Neural cell (in vitro differentiated cells): ENCODE data around the gene PAQR9.

Experiments
- CTCF ChIP-seq: fragments of 450-650 bp; IDR thresholded peaks from 2 replicates; pipeline ENCODE4 v1.5.1; 2014; ENCODE audit warnings: antibody characterized with exemption, mild to moderate bottlenecking, moderate library complexity; ENCODE audit not compliant: poor library complexity, severe bottlenecking
- EP300 ChIP-seq: fragments of 450-650 bp; conservative IDR thresholded peaks from 2 replicates; pipeline ENCODE4 v1.6.1; 2014; ENCODE audit warnings: antibody characterized with exemption, mild to moderate bottlenecking, moderate library complexity; ENCODE audit not compliant: poor library complexity, severe bottlenecking
- EZH2 ChIP-seq: fragments of 200-600, 300-800 bp; shearing (Covaris generic), sonication (generic); IDR thresholded peaks from 2 replicates; pipeline ENCODE4 v1.6.1; 2014; ENCODE audit warnings: antibody characterized with exemption, low read length, borderline replicate concordance, mild to moderate bottlenecking; ENCODE audit not compliant: insufficient read depth, poor library complexity, severe bottlenecking

- TF ChIP-seq EZH2 (no peak), CTCF (no peak), EP300 (peak; percentile 3)
These were observed at the start of gene PAQR9 for GRCh38 chr3:142963516-142964448.
